GM18870 (cell line): ENCODE measurements around the gene RABGAP1L.
"Not testable (repeated sequence)": the region's sequence is repeated elsewhere in the genome, so short reads cannot be mapped to it uniquely, and the experiment has no call there.

Experiments used
- ATAC-seq: cut with Tn5 transposase; IDR thresholded peaks from one replicate; pipeline ENCODE4 v1.9.1; 2021; ENCODE audit warnings: moderate library complexity; ENCODE audit not compliant: unreplicated experiment

The RABGAP1L gene

DNA sequence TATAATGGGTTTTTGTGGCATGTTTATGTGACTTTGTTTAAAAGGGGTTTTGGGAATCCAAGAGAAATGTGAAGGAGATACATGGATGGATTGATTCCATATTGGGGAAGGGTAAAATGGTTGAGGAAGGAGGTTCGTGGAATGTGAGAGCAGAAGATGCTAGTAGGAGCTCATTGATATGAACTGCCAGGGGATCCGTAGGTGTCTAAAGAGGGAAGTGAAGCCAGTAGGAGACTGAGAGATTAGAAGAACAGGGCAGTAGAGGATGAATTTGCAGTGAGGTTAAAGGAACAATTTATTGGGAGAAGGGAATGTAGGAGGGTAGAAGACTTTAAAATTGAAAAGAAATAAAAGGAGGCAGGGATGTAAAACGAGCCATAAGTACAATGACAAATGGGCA lies 541.0 kb downstream of the RABGAP1L start:
- no peak for ATAC-seq

DNA sequence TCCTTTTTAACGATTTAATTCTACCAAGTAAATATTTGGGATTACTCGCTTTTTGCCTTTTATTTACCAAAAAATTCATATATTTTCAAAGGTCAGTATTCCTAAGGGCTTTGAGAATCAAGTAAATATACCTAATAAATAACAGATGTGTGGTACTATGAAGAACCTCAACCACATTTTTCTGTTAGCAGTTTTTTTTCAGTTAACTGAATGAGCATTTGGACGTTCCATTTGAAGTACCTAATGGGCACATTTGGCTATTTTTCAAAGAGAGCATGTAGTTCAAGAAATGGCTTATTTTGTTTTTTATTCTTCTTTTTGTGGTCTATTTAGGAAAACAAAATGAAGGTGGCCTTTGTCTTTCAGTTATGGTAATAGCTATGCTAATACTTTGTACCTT lies 541.5 kb downstream of the RABGAP1L start:
- ATAC-seq = no peak

DNA sequence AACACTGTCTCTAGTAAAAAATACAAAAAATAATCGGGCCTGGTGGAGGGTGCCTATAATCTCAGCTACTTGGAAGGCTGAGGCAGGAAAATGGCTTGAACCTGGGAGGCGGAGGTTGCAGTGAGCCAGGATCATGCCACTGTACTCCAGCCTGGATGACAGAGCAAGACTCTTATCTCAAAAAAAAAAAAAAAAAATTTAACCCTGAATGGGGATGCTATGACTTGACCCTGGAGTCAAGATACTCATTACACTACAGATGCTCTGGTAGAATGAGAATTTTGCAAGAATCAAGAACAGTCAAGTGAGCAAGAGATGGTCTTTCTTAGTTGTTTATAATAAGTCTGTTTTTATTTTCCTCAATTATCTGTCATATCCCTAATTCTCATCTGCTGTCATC lies 542.2 kb downstream of the RABGAP1L start:
- ATAC-seq = no peak

GRCh38 chr1:174702011-174702410 lies 542.7 kb downstream of the RABGAP1L start:
- no peak for ATAC-seq

GRCh38 chr1:174703309-174703708 lies 544.0 kb downstream of the RABGAP1L start:
- ATAC-seq = no peak

GRCh38 chr1:174704300-174704699 lies 545.0 kb downstream of the RABGAP1L start:
- ATAC-seq = no peak

DNA sequence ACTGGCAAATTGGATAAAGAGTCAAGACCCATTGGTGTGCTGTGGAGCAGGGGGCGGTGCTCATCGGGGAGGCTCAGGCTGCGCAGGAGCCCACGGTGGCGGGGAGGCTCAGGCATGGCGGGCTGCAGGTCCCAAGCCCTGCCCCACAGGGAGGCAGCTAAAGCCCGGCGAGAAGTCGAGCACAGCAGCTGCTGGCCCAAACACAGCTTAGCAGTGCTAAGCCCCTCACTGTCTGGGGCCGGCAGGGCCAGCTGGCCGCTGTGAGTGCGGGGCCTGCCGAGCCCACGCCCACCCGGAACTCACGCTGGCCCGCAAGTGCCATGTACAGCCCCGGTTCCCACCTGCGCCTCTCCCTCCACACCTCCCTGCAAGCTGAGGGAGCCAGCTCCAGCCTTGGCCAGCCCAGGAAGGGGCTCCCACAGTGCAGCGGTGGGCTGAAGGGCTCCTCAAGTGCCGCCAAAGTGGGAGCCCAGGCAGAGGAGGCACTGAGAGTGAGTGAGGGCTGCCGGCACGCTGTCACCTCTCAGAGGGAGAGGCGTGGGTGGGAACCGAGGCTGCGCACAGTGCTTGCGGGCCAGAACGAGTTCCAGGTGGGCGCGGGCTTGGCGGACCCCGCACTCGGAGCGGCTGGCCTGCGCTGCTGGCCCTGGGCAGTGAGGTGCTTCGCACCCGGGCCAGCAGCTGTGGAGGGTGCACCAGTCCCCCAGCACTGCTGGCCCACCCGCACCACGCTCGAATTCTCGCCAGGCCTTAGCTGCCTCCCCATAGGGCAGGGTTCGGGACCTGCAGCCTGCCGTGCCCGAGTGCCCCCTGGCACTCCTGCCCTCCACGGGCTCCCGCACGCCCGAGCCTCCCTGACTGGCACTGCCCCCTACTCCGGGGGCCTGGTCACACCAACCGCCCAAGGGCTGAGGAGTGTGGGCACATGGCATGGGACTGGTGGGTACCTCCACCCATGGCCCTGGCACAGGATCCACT lies 551.8 kb downstream of the RABGAP1L start:
- ATAC-seq = no peak

DNA sequence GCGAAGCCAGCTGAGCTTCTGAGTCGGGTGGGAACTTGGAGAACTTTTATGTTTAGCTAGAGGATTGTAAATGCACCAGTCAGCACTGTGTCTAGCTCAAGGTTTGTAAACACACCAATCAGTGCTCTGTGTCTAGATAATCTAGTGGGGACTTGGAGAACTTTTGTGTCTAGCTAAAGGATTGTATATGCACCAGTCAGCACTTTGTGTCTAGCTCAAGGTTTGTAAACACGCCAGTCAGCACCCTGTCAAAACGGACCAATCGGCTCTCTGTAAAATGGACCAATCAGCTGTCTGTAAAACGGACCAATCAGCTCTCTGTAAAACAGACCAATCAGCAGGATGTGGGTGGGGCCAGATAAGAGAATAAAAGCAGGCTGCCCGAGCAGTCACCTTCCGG lies 552.5 kb downstream of the RABGAP1L start:
- not testable (repeated sequence) for ATAC-seq

DNA sequence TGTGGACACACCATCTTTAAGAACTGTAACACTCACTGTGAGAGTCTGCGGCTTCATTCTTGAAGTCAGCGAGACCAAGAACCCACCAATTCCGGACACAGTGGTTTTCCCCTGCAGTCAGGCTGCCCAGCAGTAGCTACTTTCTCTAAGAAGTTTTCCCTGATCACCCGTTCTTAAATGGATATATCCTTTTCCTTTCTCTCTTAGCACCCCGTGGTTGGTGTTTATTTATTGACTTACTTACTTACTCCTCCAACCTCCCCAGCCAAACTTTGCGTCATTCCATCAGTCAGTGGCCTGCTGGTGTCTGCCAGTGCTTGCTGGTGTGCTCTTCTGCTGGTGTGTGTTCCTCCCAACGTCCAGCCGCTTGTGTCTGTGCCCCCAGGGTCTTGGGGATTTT lies 553.2 kb downstream of the RABGAP1L start:
- no peak for ATAC-seq

- ATAC-seq = no peak
Observed at GRCh38 chr1:174713796-174714195, 554.5 kb downstream of the RABGAP1L start.

DNA sequence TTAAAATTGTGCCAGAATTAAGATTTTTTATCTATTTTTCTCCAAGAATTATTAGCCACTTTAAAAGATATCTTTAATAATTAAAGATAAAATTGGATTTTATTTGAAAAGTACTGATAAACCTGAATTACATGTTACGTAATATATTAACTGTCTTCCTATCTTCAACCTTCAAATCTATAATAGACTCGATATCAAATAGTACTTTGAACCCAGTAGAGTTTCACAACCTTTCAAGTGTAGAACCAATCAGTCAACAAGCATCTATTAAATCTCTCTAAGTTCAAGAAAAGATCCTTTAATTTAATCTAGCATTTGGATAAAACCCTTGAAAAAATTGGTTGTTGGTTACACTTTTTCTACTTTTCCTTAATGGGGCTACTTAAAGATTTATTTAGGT lies 559.9 kb downstream of the RABGAP1L start:
- no peak for ATAC-seq

- ATAC-seq = no peak
Observed at GRCh38 chr1:174720618-174721017, 561.3 kb downstream of the RABGAP1L start.

DNA sequence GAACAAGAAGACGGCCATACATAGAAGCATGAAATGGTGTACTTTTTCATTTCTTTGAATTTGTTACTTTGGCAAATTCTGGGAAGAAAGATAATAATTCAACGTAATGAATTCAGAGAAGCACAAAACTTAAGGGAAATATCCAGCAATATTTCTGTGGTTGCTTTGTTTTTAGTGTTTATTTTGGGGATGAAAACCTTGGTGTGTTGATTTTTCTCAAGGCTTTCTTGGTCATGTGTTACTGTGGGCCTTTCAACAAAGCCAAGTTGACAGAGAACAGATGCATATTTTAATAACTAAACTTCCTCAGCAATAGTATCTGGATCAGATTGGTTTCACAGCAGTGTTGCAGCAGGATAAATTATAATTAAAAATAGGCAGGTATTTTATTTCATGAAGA lies 561.9 kb downstream of the RABGAP1L start:
- ATAC-seq = no peak

GRCh38 chr1:174723816-174724215 lies 564.5 kb downstream of the RABGAP1L start:
- no peak for ATAC-seq

DNA sequence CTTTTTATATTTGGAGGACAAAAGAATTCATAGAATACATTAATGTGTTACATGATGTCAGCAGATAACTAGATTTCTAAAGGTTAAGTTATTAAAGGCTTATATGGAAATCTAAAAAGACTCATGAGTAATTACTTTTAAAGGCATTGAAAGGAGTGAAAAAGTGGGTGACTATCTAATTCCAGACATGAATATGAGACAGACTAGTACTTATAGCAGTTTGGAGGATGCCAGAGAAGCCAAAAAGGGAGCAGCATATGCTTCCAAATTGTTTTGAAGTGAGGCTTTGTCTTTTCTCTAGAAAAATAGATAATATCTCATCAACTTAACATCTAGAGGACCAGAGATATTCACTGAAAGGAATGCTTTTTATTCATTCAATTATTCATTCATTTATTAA lies 564.9 kb downstream of the RABGAP1L start:
- no peak for ATAC-seq

DNA sequence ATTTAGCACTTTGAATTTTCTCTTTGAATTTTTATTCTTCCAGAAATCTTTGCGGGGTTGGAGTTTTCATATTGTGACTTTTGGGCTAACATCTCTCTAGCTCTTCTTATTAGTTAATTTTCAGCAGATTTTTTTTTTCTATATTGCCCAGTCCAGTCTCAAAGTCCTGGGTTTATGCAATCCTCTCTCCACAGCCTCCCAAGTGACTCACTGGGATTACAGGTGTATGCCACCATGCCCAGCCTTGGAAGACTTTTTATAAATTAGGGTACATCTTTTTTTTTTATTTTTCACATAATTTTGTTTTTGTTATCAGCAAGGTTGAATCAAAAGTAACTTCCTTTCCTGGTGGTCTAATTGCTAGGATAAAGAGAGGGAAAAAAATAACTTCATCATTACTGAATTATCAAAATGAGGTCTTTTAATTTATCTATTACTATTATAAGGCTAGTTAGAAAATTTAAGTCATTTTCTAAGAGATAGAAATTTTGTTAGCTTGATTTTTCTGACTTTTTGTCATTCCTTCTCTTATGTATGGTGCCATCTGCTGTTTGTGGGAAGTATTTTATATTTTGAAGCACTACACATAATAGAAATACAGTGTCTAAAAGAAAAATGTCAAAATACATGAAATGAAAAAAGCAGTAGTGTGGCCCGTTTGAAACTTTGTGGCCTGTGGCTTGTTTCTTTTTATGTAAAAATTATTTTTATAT lies 567.0 kb downstream of the RABGAP1L start:
- ATAC-seq = no peak

DNA sequence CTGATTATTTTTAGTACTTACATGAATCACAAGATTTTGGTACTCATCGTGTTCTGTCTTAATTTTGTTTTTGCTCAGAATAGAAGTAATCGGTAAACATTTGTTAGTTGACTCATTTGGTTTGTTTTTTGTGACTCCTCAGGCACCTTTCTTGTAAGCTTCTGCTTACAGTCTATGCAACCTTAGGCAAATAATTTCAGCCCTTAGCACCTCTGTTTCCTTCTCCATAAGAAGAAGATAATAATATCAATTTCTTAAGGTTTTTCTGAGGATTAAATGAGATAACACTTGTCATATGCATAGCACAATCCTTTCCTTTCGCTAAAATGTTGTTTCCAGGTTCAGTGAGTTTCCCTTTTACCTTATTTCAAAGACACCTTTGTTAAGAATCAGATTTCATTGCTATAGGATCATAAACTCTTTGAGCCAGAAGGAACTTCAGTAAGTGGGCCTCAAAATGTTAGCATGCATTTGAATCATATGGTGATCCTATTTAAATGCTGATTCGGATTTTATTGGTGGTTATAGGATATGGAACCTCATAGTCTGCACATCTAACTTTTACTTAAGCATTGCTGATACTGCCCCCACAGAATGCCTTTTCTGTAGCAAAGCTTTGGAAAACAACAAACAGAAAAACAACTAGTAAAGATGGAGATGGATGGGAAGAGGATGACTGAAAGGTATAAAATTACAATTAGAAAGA lies 567.7 kb downstream of the RABGAP1L start:
- no peak for ATAC-seq

GRCh38 chr1:174734270-174734669 lies 575.0 kb downstream of the RABGAP1L start:
- ATAC-seq = no peak

DNA sequence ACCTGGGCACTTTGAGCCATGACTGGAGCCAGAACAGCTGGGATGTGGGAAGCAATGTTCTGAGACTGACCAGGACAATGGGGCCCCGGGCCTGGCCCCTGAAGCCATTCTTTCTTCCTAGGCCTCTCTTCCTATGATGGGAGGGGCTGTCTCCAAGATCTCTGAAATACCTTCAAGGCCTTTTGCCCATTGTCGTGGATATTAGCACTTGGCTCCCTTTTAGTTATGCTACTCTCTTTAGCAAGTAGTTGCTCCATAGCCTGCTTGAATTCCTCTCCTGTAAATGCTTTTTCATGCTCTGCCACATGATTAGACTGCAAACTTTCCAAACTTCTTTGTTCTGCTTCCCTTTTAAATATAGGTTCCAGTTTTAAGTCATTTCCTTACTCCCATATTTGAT lies 577.5 kb downstream of the RABGAP1L start:
- no peak for ATAC-seq

DNA sequence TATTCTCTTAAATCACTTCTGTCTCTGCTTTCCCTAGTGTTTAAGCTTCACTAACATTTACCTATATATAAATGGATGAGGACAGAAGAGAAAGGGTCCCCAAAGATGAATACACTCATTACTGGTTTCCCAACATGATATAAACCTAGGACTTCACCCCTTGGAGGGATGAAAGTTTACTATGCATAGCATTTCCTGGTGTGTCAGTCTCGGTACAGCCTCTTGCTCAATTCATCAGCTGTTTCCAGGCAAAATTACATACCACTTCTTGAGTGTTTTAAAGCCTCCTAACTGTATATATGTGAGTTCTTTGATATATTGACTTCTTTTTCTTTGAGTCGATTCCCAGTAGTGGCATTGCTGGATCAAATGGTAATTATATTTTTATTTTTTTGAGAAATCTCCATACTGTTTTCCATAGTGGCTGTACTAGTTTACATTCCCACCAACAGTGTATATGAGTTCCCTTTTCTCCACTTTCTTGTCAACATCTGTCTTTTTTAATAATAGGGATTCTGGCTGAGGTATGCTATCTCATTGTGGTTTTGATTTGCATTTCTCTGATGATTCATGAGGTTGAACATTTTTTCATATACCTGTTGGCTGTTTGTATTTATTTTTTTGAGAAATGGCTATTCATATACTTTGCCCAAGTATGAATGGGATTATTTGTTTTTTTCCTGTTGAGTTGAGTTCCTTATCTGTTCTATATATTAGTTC lies 581.1 kb downstream of the RABGAP1L start:
- no peak for ATAC-seq
